IPS-NIHi11 (cell line): ENCODE results near the gene CYP26C1.

Experiments used
- DNase-seq: peaks from one replicate; pipeline ENCODE4 v3.0.0; 2012; ENCODE audit warnings: mixed read lengths, low spot score

The CYP26C1 gene

GRCh38 chr10:93059975-93060886 is at the start of gene CYP26C1:
Gene CYP26C1 (plus strand): TSS chr10:93060798. CDS start chr10:93061264, 466 bp downstream.
- DNase-seq: no peak

DNA sequence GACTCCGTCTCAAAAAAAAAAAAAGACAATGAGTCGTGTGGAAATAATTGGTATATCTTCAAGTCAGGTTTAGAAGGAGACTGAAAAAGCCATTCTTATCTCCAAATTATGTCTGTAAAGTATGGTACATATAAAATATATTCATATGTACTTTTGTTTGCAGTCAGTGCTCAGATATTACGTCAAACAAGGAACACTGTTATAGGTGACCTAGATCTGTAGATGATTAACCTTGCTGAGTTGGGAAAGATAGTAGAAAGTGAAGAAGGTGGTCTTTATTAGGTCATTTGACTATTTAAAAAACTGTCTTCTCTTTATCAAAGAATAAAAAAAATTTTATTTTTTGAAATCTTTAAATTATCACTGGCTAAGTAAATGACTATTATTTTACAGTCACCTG is 44.9 kb upstream of the CYP26C1 start:
- no peak for DNase-seq

- no peak for DNase-seq
These were observed 37.5 kb upstream of the CYP26C1 start for GRCh38 chr10:93023013-93023650.

DNA sequence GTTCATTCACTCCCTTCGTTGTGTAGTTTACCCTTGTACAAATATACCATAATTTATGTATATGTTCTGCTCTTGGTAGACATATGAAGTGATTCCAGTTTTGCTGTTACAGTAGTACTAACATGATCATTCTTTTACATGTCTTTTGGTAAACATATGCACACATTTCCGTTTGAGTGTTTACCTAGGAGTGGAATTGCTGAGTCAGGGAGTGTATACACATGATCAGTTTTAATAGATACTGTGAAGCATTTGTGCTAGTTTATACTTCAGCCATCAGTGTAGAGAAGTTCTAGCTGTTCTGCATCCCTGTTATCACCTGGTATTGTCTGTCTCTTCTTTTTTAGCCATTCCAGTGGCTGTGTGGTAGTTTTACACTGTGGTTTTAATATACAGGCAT is 34.5 kb upstream of the CYP26C1 start:
- no peak for DNase-seq

- no peak for DNase-seq
These were observed 33.1 kb upstream of the CYP26C1 start for GRCh38 chr10:93027508-93027907.

DNA sequence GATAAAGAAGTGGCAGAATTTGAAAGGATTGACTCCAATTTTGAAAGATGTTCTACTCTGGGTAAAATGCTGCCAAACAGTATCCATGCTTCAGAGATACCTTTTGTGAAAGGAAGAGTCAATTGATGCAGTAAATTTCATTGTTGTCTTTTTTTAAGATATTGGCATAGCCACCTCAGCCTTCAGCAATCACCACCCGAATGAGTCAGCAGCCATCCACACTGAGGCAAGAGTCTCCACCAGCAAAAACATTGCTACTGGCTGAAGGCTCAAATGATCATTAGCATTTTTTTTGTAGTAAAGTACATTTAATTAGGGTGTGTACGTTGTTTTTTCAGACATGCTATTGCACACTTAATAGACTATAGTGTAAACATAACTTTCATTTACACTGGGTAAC is 31.7 kb upstream of the CYP26C1 start:
- DNase-seq: no peak

DNA sequence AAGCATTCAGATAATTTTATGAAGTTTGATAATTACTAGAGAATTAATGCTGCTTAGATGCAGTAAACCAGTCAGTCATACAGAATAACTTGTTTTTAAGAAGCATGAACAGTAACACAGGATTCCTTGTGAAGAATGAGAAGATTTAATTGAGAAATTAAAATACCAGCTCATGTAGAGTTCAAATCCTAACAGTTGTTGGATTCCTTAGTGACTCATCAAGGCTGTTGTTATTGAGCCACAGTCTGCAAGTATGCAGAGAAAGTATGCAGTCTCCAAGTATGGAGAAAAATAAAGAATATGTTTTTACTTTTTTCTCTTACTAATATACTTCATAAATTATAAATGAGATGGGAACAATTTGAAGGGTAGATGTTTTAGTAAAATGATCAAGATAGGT is 30.2 kb upstream of the CYP26C1 start:
- peak; percentile 23 for DNase-seq

DNA sequence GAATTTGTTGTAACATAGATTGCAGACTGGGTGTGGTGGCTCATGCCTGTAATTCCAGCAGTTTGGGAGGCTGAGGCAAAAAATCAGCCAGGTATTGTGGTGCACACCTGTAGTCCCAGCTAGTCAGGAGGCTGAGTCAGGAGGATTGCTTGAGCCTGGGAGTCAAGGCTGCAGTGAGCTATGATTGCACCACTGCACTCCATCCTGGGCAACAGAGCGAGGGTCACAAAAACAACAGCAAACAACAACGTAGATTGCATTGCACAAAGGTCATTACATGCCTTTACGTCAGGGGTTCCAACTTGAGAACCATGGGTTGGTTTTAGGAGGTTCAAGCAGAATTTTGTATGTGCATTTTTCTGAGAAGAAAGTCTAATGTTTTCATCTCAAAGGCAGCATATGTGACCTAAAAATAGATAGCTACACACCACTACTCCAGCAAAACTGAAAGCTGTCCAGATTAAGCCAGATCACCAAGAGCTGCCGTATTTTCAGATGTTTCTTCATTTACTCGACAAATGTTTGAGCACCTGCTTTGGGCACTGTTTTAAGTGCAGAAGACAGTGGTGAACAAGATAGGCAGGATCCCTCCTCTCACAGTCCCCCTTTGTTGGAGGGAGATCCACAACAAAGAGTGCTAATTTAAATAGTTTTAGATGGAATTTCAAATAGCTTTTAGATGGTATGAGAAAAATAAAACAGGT is 28.3 kb upstream of the CYP26C1 start:
- no peak for DNase-seq

- DNase-seq: no peak
These were observed 27.8 kb upstream of the CYP26C1 start for GRCh38 chr10:93032809-93033137.

GRCh38 chr10:93034426-93034825 is 26.2 kb upstream of the CYP26C1 start:
- no peak for DNase-seq

DNA sequence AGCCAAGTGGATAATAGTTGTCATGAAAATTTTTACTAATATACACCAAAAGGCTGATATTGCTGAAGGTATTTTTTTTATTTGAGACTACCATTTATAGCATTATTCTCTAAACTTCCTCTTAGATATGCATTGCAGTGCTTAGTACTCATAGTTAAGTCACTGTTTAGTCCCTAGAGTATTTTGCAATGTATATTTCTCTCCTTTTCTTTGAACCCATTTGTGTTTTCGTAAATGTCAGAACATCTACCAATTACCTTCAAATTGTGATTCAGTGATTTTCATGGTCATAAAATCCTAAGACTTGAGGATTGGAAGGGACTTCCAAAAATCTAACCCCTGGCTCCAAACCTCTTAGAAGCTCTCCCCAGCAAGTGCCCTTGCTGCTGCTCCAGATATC is 21.5 kb upstream of the CYP26C1 start:
- no peak for DNase-seq

DNA sequence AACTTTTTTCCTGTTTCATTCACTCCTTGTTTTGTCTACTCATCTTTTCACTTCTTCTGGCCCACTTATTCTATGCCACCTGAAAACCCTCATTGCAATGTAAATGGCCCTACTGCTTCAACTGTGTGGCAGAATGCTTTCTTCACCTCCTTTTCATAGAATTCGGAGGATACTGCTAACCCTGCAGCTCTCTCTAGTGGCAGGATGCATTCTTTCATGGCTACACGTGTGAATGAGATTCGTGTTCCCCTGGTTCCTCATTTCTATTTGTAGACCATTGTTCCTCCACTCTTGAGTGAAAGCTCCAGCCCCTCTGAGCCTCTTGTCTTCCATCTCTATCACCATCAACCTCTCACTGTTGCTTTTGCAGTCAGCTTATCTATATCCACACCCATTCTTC is 20.9 kb upstream of the CYP26C1 start:
- DNase-seq: peak; percentile 56

GRCh38 chr10:93054486-93054885 is 6.1 kb upstream of the CYP26C1 start:
- DNase-seq: no peak

GRCh38 chr10:93058139-93058538 is 2.5 kb upstream of the CYP26C1 start:
- no peak for DNase-seq

DNA sequence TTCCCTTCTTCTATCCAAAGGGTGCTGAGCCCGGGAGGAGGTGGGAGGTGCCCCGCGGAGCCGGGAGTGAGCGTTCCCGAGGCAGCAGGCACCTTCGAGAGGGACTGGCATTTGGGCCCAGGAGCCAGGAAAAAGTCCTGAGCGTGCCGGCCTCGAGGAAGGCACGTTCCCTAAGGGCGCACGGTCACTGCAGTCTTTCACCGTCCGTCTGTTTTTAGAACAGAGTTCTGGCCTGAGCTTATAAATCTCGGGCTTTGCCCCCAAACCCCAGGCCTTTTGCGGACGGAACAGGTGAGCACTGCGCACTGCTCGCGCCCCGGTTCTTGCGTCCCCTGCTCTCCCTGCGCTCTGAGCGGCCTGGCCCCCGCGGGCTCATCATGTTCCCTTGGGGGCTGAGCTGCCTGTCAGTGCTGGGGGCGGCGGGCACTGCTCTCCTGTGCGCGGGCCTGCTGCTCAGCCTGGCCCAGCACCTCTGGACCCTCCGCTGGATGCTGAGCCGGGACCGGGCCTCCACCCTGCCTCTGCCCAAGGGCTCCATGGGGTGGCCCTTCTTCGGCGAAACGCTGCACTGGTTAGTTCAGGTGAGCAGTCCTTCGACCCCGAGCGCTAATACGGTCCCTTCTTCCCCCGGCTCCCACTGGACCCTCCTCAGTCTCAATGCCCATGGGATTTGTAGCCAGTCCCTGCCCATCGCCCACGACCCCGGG is 442 bp downstream of the CYP26C1 start:
- DNase-seq: no peak

DNA sequence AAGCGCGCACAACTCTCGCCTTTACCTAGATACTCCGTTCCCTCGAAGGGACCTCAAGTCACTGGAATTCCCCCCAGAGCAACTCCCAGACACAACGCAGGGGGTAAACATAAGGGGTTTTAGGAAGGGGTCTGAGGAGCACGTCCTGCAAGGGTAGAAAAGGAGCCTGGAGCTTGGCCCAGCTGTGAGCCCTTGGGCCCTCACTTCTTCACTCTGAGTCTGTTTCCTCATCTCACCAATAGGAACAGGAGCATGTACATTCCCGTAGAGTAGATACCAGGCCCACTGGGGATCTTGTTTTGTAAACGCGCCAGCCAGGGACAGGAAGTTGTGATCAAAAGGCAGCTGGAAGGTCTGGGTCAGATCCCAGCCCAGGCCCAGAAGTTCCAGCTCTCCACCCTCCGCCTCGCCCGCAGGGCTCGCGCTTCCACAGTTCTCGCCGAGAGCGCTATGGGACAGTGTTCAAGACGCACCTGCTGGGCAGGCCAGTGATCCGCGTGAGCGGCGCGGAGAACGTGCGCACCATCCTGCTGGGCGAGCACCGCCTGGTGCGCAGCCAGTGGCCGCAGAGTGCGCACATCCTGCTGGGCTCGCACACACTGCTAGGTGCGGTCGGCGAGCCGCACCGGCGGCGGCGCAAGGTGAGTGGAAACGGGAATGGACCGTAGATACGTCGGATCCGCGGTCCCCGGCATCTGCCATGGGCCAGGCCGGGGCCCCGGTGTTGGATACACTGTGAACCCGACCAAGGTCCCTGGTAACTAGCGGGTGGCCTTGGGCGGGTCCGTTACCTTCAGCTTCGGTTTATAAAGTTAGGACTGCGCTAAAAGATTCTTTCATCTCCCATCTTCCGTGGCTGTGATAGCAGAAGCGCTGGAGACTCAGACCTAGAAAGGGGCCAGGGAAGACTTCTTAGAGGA is 1.3 kb downstream of the CYP26C1 start:
- no peak for DNase-seq

DNA sequence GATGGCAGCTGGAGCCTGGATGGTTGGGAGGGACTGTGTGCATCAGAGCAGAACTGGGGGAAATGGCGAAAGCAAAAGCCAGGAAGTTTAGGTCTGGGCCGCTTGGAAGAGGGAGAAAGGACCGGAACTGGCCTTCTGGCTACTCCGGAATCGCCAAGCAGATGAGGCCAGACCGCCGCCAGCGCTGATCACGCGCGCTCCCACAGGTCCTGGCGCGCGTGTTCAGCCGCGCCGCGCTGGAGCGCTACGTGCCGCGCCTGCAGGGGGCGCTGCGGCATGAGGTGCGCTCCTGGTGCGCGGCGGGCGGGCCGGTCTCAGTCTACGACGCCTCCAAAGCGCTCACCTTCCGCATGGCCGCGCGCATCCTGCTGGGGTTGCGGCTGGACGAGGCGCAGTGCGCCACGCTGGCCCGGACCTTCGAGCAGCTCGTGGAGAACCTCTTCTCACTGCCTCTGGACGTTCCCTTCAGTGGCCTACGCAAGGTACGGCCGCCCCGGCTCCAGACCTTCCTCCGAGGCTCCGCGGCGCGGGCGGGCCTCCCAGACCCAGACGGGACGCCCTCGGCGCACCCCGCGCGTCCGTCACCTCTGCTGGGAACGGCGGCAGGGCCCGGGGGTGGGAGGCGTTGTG is 2.0 kb downstream of the CYP26C1 start:
- DNase-seq: peak; percentile 85

DNA sequence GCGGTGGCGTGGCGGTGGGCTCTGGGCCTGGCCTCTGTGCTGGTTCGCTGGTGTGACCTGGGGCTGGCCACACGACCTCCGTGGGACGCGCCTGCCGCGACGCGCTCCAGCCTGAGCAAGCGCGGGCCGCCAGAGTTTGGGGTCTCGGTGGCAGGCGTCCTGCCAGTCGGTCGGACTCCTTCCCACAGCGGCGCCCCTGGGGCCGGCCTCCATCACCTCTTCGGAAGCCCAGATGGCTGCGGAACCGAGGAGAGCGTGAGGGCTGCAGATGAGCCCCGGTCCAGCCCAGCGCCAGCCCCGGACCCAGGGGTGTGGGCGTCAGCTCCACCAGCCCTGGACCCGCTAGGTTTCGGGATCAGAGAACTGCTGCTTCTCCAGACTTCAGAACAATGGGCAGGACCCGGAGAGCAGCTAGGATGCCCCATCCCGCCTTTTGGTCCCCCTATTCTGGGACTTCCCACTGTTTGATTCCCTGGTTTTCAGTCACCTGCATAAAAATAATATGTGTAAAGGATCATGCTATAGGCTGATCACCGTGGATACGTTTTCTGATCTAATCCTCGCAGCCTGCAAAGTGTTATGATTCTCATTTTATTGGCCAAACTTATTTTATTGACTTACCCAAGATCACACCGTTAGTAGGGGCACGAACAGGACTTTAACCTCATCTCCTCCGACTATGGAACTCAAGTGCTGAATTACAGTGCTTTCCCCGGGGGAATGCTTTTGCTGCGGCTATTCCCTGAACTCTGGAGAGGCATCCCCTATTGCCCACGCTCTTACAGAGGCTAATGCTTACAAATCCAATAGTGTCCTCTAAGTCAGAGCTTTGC is 2.8 kb downstream of the CYP26C1 start:
- DNase-seq: no peak

GRCh38 chr10:93063977-93064660 is 3.5 kb downstream of the CYP26C1 start:
- no peak for DNase-seq
